Ramos (cell line): ENCODE results near the gene DIP2A.

ENCODE experiments used
- in situ Hi-C: fragments of 300-500 bp; cut with MboI; formaldehyde crosslinking; loops from one replicate; pipeline ENCODE4 v1.14.3; 2022; ENCODE audit warnings: low sequenced_read_pairs; ENCODE audit not compliant: unreplicated experiment

Gene DIP2A, protein sequence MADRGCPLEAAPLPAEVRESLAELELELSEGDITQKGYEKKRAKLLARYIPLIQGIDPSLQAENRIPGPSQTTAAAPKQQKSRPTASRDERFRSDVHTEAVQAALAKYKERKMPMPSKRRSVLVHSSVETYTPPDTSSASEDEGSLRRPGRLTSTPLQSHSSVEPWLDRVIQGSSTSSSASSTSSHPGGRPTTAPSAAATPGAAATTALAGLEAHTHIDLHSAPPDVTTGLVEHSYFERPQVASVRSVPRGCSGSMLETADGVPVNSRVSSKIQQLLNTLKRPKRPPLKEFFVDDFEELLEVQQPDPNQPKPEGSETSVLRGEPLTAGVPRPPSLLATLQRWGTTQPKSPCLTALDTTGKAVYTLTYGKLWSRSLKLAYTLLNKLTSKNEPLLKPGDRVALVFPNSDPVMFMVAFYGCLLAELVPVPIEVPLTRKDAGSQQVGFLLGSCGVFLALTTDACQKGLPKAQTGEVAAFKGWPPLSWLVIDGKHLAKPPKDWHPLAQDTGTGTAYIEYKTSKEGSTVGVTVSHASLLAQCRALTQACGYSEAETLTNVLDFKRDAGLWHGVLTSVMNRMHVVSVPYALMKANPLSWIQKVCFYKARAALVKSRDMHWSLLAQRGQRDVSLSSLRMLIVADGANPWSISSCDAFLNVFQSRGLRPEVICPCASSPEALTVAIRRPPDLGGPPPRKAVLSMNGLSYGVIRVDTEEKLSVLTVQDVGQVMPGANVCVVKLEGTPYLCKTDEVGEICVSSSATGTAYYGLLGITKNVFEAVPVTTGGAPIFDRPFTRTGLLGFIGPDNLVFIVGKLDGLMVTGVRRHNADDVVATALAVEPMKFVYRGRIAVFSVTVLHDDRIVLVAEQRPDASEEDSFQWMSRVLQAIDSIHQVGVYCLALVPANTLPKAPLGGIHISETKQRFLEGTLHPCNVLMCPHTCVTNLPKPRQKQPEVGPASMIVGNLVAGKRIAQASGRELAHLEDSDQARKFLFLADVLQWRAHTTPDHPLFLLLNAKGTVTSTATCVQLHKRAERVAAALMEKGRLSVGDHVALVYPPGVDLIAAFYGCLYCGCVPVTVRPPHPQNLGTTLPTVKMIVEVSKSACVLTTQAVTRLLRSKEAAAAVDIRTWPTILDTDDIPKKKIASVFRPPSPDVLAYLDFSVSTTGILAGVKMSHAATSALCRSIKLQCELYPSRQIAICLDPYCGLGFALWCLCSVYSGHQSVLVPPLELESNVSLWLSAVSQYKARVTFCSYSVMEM (N-terminal part only)

DNA sequence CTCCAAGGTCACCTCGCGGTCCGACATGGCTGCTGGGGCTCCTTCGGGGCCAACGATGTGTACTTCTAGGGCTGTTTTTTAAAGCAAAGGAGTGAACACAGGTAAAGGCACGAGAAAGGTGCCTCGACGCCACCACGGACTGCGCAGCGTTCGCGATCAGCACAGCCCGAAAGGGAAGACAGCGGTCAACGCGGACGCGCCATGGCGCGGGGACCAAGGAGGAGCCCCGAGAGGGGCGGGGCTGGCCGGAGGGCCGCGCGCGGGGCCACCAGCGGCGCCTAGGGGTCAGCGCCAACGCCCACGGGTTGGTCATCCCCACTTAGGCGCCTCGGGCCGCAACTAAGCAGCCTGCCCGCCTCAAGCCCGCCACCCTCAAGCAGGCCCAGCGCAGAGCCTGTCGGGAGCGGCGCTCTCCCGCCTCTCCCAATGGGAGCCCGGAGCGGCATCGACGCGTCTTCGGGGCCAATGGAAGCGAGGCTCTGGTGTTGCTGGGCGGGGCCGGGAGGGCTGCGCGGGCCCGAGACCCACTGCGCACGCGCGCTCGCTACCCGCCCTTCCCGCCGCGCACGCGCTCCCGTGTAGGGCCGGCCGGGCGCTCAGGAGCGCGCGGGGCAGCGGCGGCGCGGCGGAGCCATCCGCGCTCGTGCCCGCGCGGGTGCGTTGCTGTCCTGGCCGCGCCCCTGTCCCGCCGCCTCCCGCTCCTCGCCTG is at the start of gene DIP2A:
Gene DIP2A, plus strand, starts transcription at position 577 of the 709 bp plus-strand sequence. CDS start 241 bp downstream, outside the sequence.
- in situ Hi-C loops, result no loop called here

DNA sequence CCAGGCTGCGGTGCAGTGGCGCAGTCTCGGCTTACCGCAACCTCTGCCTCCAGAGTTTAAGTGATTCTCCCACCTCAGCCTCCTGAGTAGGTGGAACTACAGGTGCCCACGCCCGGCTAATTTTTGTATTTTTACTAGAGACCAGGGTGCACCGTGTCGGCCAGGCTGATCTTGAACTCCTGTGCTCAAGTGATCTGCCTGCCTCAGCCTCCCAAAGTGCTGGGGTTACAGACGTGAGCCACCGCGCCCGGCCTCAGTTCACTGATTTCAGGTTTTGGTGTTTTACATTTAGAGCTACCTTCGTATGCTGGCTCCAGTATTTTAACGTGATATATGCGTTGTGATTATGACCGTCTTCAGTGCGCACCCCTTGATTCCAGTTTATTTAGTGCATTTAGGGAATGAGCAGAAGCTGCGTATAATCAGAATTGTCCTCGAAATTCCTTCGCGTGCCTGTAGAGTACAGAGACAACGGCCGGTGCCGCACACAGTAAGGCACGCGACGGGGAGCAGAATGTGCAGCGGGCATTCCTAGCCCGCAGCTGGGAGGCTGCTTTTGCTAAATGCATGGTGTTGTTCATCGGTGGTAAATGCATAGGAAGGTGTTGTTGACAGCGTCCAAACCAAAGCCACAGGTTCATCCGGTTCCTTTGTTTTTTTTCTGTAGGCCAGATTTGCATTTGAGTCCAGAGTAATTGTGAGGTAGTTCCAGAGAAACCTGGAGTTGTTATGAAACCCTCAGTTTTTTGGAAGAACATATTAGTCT is 48.9 kb upstream of the DIP2A start:
- in situ Hi-C loops, result no loop called here

DNA sequence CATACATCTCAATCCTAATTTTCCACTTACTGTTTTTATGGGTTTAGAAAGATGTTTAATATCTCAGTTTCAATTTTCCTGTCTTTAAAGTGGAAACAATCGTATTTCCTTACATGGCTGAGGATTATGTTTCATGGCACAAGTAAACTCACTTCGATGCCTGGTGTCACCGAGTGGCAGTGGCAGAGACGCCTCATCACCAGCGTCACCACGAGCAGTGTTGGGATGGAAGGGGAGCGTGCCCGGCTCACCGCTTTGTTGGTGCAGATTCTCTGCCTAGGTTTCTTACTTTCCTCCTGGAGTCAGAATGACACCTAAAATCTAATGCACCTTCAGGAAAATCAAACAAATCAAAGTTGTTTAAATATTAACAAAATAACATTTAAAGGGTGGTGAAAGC is 48.2 kb upstream of the DIP2A start:
- in situ Hi-C loops, result no loop called here

DNA sequence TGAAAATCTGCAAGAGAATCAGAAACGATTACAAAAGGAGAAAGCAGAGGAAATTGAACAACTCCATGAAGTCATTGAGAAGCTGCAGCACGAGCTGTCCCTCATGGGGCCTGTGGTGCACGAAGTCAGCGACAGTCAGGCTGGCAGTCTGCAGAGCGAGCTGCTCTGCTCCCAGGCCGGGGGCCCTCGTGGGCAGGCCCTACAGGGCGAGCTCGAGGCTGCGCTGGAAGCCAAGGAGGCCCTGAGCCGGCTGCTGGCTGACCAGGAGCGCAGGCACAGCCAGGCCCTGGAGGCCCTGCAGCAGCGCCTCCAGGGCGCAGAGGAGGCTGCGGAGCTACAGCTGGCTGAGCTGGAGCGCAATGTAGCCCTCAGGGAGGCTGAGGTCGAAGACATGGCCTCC is 47.5 kb upstream of the DIP2A start:
- in situ Hi-C loops, result no loop called here

DNA sequence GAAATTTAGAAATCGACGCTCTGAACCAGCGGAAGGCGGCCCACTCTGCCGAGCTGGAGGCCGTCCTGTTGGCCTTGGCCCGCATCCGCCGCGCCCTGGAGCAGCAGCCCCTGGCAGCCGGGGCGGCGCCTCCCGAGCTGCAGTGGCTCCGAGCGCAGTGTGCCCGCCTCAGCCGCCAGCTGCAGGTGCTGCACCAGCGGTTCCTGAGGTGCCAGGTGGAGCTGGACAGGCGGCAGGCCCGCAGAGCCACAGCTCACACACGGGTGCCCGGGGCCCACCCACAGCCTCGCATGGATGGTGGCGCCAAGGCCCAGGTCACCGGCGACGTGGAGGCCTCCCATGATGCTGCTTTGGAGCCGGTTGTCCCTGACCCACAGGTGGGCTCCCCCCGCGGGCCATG is 47.0 kb upstream of the DIP2A start:
- in situ Hi-C loops, result no loop called here

DNA sequence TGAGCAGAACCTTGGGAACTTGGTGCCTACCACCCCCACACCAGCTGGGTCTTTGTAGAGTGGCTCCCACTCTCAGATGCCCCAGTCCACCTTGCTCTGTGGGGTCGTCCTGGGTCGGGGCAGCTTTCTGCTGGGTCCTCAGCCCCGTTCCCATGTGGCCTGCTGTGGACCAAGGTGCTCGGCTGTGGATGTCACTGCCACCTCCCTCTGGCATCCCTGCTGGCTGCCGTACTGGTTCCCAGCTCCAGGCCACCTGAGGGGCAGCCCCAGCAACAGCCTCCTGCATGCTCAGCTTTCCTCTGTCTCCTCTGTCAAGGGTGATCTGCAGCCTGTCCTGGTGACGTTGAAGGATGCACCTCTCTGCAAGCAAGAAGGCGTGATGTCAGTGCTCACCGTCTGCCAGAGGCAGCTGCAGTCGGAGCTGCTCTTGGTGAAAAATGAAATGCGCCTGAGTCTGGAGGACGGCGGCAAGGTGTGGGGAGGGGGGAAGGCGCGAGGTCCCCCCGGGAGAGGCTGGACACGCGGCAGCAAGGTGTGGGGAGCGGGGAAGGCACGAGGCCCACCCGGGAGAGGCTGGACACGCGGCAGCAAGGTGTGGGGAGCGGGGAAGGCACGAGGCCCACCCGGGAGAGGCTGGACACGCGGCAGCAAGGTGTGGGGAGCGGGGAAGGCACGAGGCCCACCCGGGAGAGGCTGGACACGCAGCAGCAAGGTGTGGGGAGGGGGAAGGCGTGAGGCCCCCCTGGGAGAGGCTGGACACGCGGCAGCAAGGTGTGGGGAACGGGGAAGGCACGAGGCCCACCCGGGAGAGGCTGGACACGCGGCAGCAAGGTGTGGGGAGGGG is 45.9 kb upstream of the DIP2A start:
- in situ Hi-C loops, result no loop called here

DNA sequence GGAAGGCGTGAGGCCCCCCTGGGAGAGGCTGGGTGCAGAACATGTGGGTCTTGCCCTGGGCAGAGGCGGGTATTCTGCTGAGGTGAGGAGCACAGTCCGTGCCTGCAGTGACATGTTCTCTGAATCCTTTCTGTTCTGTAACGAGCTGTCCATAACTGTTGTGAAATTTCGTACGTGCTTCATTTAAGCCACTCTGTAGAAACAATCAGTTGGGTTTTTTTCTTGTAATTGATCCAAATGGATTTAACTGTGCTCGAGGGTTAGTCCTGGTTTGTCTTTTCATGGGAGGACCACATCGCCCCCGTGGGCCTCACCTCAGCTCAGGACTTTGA is 45.4 kb upstream of the DIP2A start:
- in situ Hi-C loops, result no loop called here

DNA sequence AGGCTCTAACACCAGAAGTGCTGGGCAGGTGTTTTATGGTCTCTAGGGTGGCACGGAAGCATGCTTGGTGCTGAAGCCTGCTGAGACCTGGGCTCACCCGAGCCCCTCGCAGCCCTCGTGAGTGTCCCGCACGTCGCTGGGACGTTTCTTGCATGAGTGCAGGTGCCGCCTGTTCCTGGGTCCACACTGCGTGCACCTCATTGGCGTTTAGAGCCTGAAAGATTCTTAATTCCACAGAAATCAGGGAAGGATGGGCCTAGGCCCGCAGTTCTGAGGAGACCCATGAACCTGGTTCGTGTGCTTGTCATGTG is 43.8 kb upstream of the DIP2A start:
- in situ Hi-C loops, result no loop called here

DNA sequence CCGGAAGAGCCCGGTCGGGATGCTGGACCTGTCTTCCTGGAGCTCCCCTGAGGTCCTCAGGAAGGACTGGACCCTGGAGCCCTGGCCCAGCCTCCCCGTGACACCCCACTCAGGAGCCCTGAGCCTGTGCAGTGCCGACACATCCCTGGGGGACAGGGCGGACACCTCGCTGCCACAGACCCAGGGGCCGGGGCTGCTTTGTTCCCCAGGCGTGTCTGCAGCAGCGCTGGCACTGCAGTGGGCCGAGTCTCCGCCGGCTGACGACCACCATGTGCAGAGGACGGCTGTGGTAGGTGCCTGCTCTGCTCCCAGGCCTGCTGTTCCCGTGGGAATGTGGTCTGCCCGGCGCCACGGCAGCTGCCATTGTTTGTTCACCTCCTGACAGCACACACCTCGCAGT is 42.1 kb upstream of the DIP2A start:
- in situ Hi-C loops, result no loop called here

DNA sequence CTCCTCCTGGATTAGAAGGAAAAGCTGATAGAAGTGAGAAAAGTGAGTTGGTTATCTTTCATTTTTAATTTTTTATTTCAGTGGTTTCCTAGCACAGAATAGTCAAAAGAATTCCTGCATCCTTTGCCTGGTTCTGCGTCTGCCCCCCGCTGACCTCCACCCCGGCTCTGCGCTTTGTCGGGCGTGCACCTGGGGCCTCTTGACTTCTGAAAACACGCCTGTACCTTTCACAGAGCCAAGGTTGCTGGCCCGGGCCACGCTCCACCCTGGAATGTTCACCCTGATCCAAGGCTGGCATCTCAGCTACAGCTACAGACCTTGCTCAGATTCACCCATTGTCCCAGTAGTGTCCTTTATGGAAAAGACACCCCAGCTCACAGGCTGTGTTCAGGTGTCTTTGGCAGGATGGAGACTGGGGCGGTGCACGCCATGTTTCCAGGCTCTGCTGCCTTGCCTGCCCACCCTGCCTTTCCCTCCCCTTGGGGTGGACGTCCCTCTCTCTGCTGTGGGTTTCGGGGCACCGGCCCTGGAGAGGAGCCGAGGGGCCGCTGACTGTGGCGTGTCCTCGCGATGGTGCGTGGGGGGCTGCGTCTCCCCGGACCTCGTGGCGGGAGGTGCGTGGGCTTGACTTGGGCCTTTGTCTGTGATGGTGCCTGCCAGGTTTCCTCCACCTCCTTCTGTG is 40.3 kb upstream of the DIP2A start:
- in situ Hi-C loops, result no loop called here

DNA sequence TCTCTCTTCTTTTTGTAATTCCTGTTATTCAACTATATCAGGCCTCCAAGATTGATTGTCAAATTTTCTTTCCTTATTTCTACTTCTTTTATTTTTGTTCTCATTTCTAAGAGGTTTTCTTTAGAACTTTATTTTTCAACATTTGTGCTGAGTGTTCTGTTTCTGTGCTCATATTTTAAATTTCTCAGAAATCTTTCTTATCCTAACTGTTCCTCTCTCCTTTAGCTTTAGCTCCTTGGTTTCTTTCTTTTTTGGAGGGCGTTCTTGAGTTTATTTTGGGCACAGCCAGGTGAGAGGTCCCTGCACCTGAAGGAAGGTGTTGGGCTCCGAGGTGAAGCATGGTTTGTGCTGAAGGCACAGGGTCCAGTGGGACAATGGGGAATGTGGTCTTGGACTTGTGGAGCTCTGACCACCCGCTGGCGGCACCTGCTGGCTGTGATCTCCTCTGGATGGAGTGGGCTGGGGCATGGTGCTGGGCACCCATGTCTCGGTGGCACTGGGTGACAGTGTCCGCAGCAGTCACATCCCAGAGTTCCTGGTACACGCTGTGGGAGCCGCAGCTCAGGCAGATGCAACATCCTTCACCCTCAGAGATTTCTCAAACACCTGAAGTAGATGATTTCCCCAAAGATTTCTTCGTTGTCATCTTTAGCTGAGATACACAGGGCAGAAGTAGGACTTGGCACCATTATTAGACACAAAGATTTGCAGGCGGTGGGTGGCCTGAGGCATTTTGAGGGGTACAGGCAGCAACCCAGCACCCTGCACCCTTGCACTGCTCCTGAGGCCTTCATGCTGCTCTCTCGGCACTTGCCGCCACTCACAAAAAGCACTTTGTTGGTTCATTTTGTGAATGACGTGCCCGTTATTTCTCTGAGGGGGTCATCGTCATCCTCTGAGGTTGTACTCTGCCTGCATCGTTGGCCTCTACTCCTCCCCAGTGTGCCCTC is 38.2 kb upstream of the DIP2A start:
- in situ Hi-C loops, result no loop called here

DNA sequence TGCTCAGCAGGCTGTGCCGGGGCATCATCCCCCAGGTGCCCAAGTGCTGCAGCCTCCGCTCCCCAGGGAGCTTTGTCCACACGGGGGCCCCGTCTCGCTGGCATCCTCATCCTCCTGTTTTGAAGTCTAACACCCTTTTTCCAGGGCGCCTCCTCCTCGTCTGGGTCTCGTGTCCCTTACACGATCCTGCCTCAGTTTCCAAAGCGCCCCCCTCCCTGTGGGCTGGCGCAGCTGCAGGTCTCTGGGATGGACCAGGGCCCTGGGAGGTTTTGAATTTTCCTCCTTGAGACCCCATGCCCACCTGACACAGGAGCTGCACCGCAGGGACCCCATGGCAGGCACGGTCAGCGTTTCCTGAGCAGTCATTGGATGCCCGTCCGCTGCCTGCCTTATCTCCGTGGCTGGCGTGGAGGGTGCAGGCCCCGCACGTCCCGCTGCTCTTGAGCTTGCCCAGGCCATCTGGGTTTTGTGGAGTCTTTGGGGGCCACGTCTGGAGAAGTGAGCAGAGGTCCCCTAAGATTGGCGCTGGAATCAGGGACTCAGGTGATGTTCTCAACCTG is 37.4 kb upstream of the DIP2A start:
- in situ Hi-C loops, result no loop called here

DNA sequence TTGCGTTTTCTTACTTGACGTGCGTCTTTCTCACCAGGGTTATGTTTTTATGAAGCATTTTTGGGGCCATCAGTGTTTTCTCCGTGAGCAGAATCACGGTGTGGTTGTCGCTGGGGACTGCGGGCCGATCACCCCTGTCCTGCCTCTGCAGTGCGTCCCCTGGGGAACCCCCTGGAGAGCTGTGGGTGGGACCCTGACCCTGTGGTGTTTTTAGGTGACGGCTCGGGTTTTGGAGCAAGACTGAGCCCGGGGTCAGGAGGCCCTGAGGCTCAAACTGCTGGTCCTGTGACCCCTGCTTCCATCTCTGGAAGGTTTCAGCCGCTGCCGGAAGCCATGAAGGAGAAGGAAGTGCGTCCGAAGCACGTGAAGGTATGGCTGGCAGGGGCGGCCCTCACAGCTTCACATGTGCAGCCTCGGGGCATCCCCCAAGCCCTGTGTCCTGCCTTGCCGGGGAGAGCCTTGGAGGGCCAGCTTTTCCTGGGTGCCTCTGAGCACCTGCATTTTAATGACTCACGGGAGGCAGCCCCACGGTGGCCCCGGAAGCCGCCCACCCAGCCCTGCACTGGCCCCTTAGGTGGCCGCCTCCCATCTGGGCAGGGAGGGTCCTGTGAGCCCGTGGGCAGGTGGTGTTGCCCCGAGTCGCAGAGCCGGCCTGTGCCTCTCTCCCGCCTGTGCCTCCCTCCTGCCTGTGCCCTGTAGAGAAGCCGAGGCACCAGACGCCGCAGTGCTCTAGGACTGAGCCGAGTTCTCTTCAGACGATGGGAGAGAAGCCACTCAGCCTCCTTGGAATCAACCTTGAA is 36.7 kb upstream of the DIP2A start:
- in situ Hi-C loops, result no loop called here

DNA sequence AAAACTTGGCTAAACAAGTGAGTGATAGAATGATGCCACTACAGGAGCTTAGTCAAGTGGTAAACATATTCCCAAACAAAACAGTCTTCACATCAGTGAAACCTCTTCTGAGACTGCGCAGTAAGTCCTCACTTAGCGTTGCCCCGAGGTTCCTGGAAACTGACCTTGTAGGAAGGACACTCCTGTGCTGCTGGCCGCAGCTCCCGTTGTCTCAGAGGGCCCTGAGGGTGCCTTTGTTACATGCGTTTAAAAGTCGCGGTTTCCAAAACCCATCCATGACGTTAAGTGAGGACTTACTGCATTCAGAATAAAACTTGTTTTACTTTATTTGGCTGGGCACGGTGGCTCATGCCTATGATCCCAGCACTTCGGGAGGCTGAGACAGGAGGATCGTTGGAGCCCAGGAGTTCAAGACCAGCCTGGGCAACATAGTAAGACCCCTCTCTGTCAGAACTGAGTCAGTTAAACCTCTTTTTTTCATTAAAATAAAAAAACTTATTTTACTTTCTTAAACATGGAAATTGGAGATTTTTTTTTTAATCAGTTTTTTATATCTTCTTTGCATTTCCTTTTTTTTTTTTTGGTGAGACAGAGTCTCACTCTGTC is 36.0 kb upstream of the DIP2A start:
- in situ Hi-C loops, result no loop called here

DNA sequence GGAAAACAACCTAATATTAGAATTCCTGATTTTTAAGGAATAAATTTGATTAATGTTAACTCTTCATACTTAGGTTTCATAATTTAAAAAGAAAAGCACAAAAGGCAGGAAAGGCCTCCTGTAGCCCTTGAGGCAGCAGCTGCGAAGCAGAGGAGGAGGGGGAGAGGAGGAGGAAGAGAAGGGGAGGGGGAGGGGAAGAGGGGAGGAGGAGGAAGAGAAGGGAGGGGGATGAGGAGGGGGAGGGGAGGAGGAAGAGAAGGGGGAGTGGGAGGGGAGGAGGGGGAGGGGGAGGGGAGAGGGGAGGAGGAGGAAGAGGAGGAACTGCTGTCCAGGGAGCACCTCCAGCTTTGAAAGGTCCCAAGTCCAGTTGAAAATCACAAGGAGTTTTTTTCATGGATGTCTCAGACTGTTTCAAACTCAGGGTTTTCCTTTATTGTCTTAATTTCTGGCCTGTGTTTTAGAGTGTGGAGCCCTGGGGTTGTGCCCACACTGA is 35.1 kb upstream of the DIP2A start:
- in situ Hi-C loops, result no loop called here
